ENCODE results near the gene OR2H1. TPM values are rescaled to one million over a fixed set of nuclear protein-coding genes. Genes with fewer than 3 reads are reported as not detected.

Gene OR2H1
- total RNA-seq, 1 experiment from 2014 or later: not detected

DNA sequence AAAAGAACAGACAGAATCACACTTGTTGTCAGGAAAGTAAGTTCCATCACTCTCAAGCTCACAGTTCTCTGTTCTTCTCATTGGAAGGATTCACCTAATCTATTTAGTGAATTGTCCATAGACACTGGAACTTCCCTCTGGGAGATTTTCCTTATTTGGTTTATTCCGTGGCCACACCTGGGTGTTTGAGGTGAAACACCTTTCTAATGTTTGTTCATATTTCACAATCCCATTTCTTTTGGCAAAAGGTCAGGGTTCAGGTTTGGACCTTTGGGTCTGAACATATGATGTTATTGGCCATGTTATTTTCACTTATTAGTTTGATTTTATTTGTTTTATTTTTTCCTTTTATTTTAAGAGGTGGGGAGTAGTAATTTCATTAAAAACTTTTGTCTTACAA lies 26.8 kb downstream of the OR2H1 start:
- Mint-ChIP-seq H3K27me3 (ENCODE audit: insufficient read depth, unreplicated experiment) (no peaks in the 10 kb centered on the region), H3K4me3 (ENCODE audit: unreplicated experiment) (no peak overlapping the region), H3K9me3 (ENCODE audit: unreplicated experiment) (no peaks in the 10 kb centered on the region), H3K4me1 (ENCODE audit: low read depth, unreplicated experiment) (no peaks in the 10 kb centered on the region), H3K27ac (ENCODE audit: unreplicated experiment) (no peak overlapping the region), H3K36me3 (ENCODE audit: insufficient read depth, unreplicated experiment) (no peaks in the 10 kb centered on the region)
- ChIA-PET POLR2A (no interaction called here), CTCF (no interaction called here)
- Histone ChIP-seq H3K4me3 (ENCODE audit: low read depth, low read length) (no peak overlapping the region), H3K4me1 (no peaks in the 10 kb centered on the region), H3K27me3 (replicated peaks; ENCODE audit: control insufficient read depth, insufficient read depth, low read length) (no peaks in the 10 kb centered on the region), H3K9me3 (no peaks in the 10 kb centered on the region), H3K36me3 (ENCODE audit: control insufficient read depth, insufficient read depth, low read length) (no peaks in the 10 kb centered on the region)
- no peak for DNase-seq
- TF ChIP-seq CTCF (IDR thresholded peaks at IDR 0.05; ENCODE audit: insufficient read depth in 1 of 2, low read depth in 1 of 2, low read length in 1 of 2, severe bottlenecking in 1 of 2, unreplicated experiment in 1 of 2): no peak
- intact Hi-C loops (cut with micrococcal nuclease; ENCODE audit: unreplicated experiment): no loop called here
- no TSS peak for BruUV-seq (replicated peaks)

DNA sequence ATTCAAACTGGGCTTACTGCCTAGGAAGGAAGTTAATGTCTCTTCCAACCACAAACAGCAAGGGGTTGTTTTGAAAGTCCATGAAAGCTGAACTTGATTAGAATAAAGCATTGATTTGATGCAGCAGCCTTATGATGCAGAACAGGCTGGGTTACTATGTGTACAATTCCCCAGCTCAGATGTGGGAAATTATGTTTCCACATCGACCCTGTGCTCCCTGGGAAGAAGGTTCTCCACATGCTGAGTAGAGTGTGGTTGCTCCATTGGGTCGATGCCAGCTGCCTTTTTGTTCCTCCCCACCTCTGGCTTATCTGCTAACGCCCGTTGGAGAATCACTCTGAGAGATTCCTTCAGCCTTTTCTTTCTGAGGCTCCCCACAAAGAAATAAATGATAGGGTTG lies 29.6 kb downstream of the OR2H1 start:
- no peak overlapping the region for H3K4me3 ChIP-seq (ENCODE audit: low read depth, low read length)
- no peaks in the 10 kb centered on the region for H3K4me1 ChIP-seq
- intact Hi-C loops (cut with micrococcal nuclease; ENCODE audit: unreplicated experiment): no loop called here
- Mint-ChIP-seq H3K4me1 (ENCODE audit: low read depth, unreplicated experiment) (no peaks in the 10 kb centered on the region), H3K36me3 (ENCODE audit: insufficient read depth, unreplicated experiment) (no peaks in the 10 kb centered on the region), H3K27ac (ENCODE audit: unreplicated experiment) (no peak overlapping the region), H3K4me3 (ENCODE audit: unreplicated experiment) (no peak overlapping the region), H3K27me3 (ENCODE audit: insufficient read depth, unreplicated experiment) (no peaks in the 10 kb centered on the region), H3K9me3 (ENCODE audit: unreplicated experiment) (no peaks in the 10 kb centered on the region)
- ChIA-PET POLR2A (interaction anchor here (0.6 kb wide), 1 partner anchor 452 kb away, joined by 3 read pairs; no protein-coding TSS in a partner anchor), CTCF (no interaction called here)
- H3K9me3 ChIP-seq: no peaks in the 10 kb centered on the region
- no peak for TF ChIP-seq CTCF (IDR thresholded peaks at IDR 0.05; ENCODE audit: insufficient read depth in 1 of 2, low read depth in 1 of 2, low read length in 1 of 2, severe bottlenecking in 1 of 2, unreplicated experiment in 1 of 2)
- no peaks in the 10 kb centered on the region for H3K36me3 ChIP-seq (ENCODE audit: control insufficient read depth, insufficient read depth, low read length)
- BruUV-seq (replicated peaks): no TSS peak
- no peaks in the 10 kb centered on the region for H3K27me3 ChIP-seq (replicated peaks; ENCODE audit: control insufficient read depth, insufficient read depth, low read length)
- DNase-seq: no peak

DNA sequence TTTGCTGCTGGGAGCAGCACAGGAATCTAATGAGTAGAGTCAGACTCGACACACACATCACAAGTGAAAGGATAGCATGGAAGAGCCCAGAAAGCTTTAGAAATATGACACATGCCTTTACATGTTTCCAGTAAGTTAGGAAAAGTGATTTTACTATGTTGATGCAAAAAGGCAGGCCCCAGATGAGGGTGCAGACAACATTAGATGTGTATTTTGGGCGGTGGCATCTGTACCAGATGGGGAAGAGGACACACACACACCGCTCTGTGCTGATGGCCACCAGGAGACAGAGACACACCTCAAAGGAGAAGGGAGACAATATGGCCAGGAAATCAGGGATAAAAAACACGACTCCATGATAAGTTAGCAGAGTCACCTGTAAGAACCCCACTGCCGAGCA lies 30.2 kb downstream of the OR2H1 start:
- no peaks in the 10 kb centered on the region for H3K36me3 ChIP-seq (ENCODE audit: control insufficient read depth, insufficient read depth, low read length)
- Mint-ChIP-seq H3K27me3 (ENCODE audit: insufficient read depth, unreplicated experiment) (no peaks in the 10 kb centered on the region), H3K4me3 (ENCODE audit: unreplicated experiment) (no peak overlapping the region), H3K9me3 (ENCODE audit: unreplicated experiment) (no peaks in the 10 kb centered on the region), H3K4me1 (ENCODE audit: low read depth, unreplicated experiment) (no peaks in the 10 kb centered on the region), H3K36me3 (ENCODE audit: insufficient read depth, unreplicated experiment) (no peaks in the 10 kb centered on the region), H3K27ac (ENCODE audit: unreplicated experiment) (no peak overlapping the region)
- ChIA-PET POLR2A (no interaction called here), CTCF (no interaction called here)
- no TSS peak for BruUV-seq (replicated peaks)
- H3K27me3 ChIP-seq (replicated peaks; ENCODE audit: control insufficient read depth, insufficient read depth, low read length): no peaks in the 10 kb centered on the region
- no peak overlapping the region for H3K4me3 ChIP-seq (ENCODE audit: low read depth, low read length)
- no peak for DNase-seq
- no peaks in the 10 kb centered on the region for H3K9me3 ChIP-seq
- TF ChIP-seq CTCF (IDR thresholded peaks at IDR 0.05; ENCODE audit: insufficient read depth in 1 of 2, low read depth in 1 of 2, low read length in 1 of 2, severe bottlenecking in 1 of 2, unreplicated experiment in 1 of 2): no peak
- H3K4me1 ChIP-seq: no peaks in the 10 kb centered on the region
- intact Hi-C loops (cut with micrococcal nuclease; ENCODE audit: unreplicated experiment): no loop called here

Data from Caco-2 (cell line).